GM12878 (cell line): ENCODE results near the gene KIF12. TPM values are rescaled to one million over a fixed set of nuclear protein-coding genes. Genes with fewer than 3 reads are reported as not detected.

ENCODE experiments used
- ATAC-seq: fragments of 200-7000 bp; cut with Tn5 transposase; 3 replicates; pipeline ENCODE4 v1.9.1; 2020; ENCODE audit warnings: mild to moderate bottlenecking, moderate library complexity
- BruUV-seq: library from RNA; stranded (reverse); fragments of 400-500 nt; replicated peaks from 2 replicates; lab custom pipeline; 2021; lab: Mats Ljungman, UMichigan
- CTCF ChIA-PET: fragments of 300-600 bp; sonication (Branson Sonifier 250); formaldehyde crosslinking; extraction: SDS; loops from one replicate; lab custom pipeline; 2021; ENCODE audit warnings: inconsistent platforms; lab: Yijun Ruan, JAX
- POLR2A ChIA-PET: fragments of 350-600 bp; formaldehyde crosslinking; extraction: SDS; loops from one replicate; lab custom pipeline; 2021; ENCODE audit warnings: inconsistent platforms; lab: Charles Lee
- RAD21 ChIA-PET: fragments of 300-600 bp; sonication (Branson Sonifier 250); formaldehyde crosslinking; loops from one replicate; lab custom pipeline; 2023; ENCODE audit warnings: antibody characterized with exemption; ENCODE audit not compliant: unreplicated experiment; lab: Charles Lee
- SMC1A ChIA-PET: fragments of 300-600 bp; sonication (Branson Sonifier 250); formaldehyde crosslinking; loops from one replicate; lab custom pipeline; 2023; ENCODE audit not compliant: unreplicated experiment, uncharacterized antibody; lab: Charles Lee
- DNase-seq: peaks from one replicate; pipeline ENCODE4 v3.0.0-alpha.2; 2011; ENCODE audit warnings: low read depth, low spot score
- FAIRE-seq: peaks from 3 replicates; lab custom pipeline; 2011; peaks lifted over from hg19 to GRCh38; lab: Jason Lieb, UNC
- H2AFZ ChIP-seq: 2 replicates; pipeline ENCODE4 v1.6.0; 2011; ENCODE audit warnings: low read depth, low read length, control low read depth; ENCODE audit not compliant: control insufficient read depth
- H3K27ac ChIP-seq: 2 replicates; pipeline ENCODE4 v1.5.1; 2011; ENCODE audit warnings: control low read depth; ENCODE audit not compliant: control insufficient read depth, insufficient read depth
- H3K27me3 ChIP-seq, 2 experiments: replicated peaks in 1 of 2; 2 replicates each; pipeline versions ENCODE4 v1.6.0 to v1.6.1; 2011; ENCODE audit warnings: low read length in 1 of 2; ENCODE audit not compliant: control insufficient read depth in 2 of 2, insufficient read depth in 2 of 2
- H3K36me3 ChIP-seq, 2 experiments: 2 replicates each; pipeline ENCODE4 v1.5.1; 2011; ENCODE audit warnings: low read length in 1 of 2; ENCODE audit not compliant: control insufficient read depth in 2 of 2, insufficient read depth in 2 of 2
- H3K4me1 ChIP-seq: 2 replicates; pipeline ENCODE4 v1.6.1; 2011; ENCODE audit warnings: mild to moderate bottlenecking, low read length, moderate library complexity, mixed read lengths; ENCODE audit not compliant: control insufficient read depth, insufficient read depth
- H3K4me2 ChIP-seq: 2 replicates; pipeline ENCODE4 v1.6.0; 2011; ENCODE audit warnings: control low read depth; ENCODE audit not compliant: control insufficient read depth, insufficient read depth
- H3K4me3 ChIP-seq: fragments of 200-600 bp; sonication (generic); 2 replicates; pipeline ENCODE4 v1.5.1; 2016
- H3K79me2 ChIP-seq: 2 replicates; pipeline ENCODE4 v1.6.0; 2011; ENCODE audit warnings: low read length; ENCODE audit not compliant: control insufficient read depth, insufficient read depth
- H3K9ac ChIP-seq: 2 replicates; pipeline ENCODE4 v1.8.0; 2011; ENCODE audit warnings: low read length, control low read depth, mixed read lengths; ENCODE audit not compliant: control insufficient read depth, insufficient read depth
- H3K9me3 ChIP-seq: replicated peaks from 3 replicates; pipeline ENCODE4 v1.5.1; 2011; ENCODE audit warnings: mild to moderate bottlenecking, low read length; ENCODE audit not compliant: control insufficient read depth, insufficient read depth
- H4K20me1 ChIP-seq: 2 replicates; pipeline ENCODE4 v1.6.0; 2011; ENCODE audit not compliant: control insufficient read depth, insufficient read depth
- ATF3 ChIP-seq: IDR thresholded peaks from 2 replicates; pipeline ENCODE4 v1.6.1; 2011; ENCODE audit warnings: low read depth, mild to moderate bottlenecking, low read length, moderate library complexity, borderline replicate concordance; ENCODE audit errors: extremely low read depth
- CHD1 ChIP-seq: IDR thresholded peaks from 2 replicates; pipeline ENCODE4 v1.6.1; 2012; ENCODE audit warnings: low read depth, low read length, improper control_type of control experiment
- HDAC2 ChIP-seq: fragments of 200-600 bp; sonication (generic); IDR thresholded peaks from 2 replicates; pipeline ENCODE4 v1.6.1; 2017
- IKZF1 ChIP-seq: fragments of 450-650 bp; conservative IDR thresholded peaks from 2 replicates; pipeline ENCODE4 v1.6.1; 2017; ENCODE audit warnings: antibody characterized with exemption, mild to moderate bottlenecking
- KAT2A ChIP-seq: conservative IDR thresholded peaks from 2 replicates; pipeline ENCODE4 v1.6.1; 2011; ENCODE audit warnings: low read depth, low read length; ENCODE audit not compliant: control insufficient read depth
- KLF5 ChIP-seq: fragments of 450-650 bp; IDR thresholded peaks from 2 replicates; pipeline ENCODE4 v1.6.1; 2014; ENCODE audit warnings: mild to moderate bottlenecking; ENCODE audit not compliant: partially characterized antibody
- NFYB ChIP-seq: IDR thresholded peaks from 2 replicates; pipeline ENCODE4 v1.6.1; 2011; ENCODE audit warnings: low read depth, mild to moderate bottlenecking, low read length, improper control_type of control experiment, moderate library complexity; ENCODE audit not compliant: insufficient read depth
- NR2C1 ChIP-seq: fragments of 450-650 bp; IDR thresholded peaks from 2 replicates; pipeline ENCODE4 v1.6.1; 2017; ENCODE audit warnings: antibody characterized with exemption, mild to moderate bottlenecking, moderate library complexity
- NR2F1 ChIP-seq: fragments of 450-650 bp; conservative IDR thresholded peaks from 2 replicates; pipeline ENCODE4 v1.6.1; 2017; ENCODE audit warnings: mild to moderate bottlenecking
- NRF1 ChIP-seq: conservative IDR thresholded peaks from 2 replicates; pipeline ENCODE4 v1.6.1; 2011; ENCODE audit warnings: mild to moderate bottlenecking, low read depth, low read length, improper control_type of control experiment
- POLR2AphosphoS5 ChIP-seq: IDR thresholded peaks from 2 replicates; pipeline ENCODE4 v1.6.1; 2011; ENCODE audit warnings: mild to moderate bottlenecking, low read length, inconsistent platforms
- RAD21 ChIP-seq: IDR thresholded peaks from 2 replicates; pipeline ENCODE4 v1.6.1; 2011; ENCODE audit warnings: mild to moderate bottlenecking, low read depth, low read length, moderate library complexity; ENCODE audit not compliant: insufficient read depth
- RB1 ChIP-seq: fragments of 450-650 bp; formaldehyde crosslinking; IDR thresholded peaks from 2 replicates; pipeline ENCODE4 v1.6.1; 2017; ENCODE audit warnings: mild to moderate bottlenecking, borderline replicate concordance
- RFX5 ChIP-seq: IDR thresholded peaks from 2 replicates; pipeline ENCODE4 v1.6.1; 2011; ENCODE audit warnings: low read depth, low read length, improper control_type of control experiment
- SRF ChIP-seq, 2 experiments: IDR thresholded peaks; 2 replicates each; pipeline ENCODE4 v1.6.1; 2011; ENCODE audit warnings: low read depth in 2 of 2, low read length in 2 of 2, mild to moderate bottlenecking in 1 of 2, moderate library complexity in 1 of 2
- SUPT20H ChIP-seq: IDR thresholded peaks from 2 replicates; pipeline ENCODE4 v1.6.1; 2011; ENCODE audit warnings: low read depth, mild to moderate bottlenecking, low read length, moderate library complexity, borderline replicate concordance; ENCODE audit not compliant: control insufficient read depth
- ZNF24 ChIP-seq: fragments of 450-650 bp; IDR thresholded peaks from 2 replicates; pipeline ENCODE4 v1.6.1; 2017; ENCODE audit warnings: antibody characterized with exemption, mild to moderate bottlenecking
- WGBS: methylation state at CpG from one replicate; pipeline ENCODE4 v1.1.6; 2016; ENCODE audit warnings: low lambda C conversion rate; ENCODE audit not compliant: insufficient replicate concordance, insufficient coverage; ENCODE audit errors: missing lambda C conversion rate; 5-methylcytosine and 5-hydroxymethylcytosine counted together
- in situ Hi-C: fragments of 300-500 bp; cut with MboI; formaldehyde crosslinking; loops from 9 replicates; pipeline ENCODE4 v1.14.3; 2018; ENCODE audit warnings: mixed read lengths
- intact Hi-C: fragments of 100-400 bp; cut with micrococcal nuclease; formaldehyde crosslinking; loops from one replicate; pipeline ENCODE4 v1.14.2; 2022; ENCODE audit not compliant: unreplicated experiment
- polyA plus RNA-seq, 11 experiments: library from polyadenylated mRNA; depleted of rRNA in 4 of 11; unstranded in 6 of 11; stranded (reverse) in 5 of 11; fragments of >200 nt; fragmentation: Nextera tagmentation in 4 of 11; fragmentation: Illumina TruSeq in 1 of 11; extraction: Ambion mirVana in 4 of 11; extraction: Trizol in 1 of 11; gene quantifications; 1 replicate in 1 of 11; 2 replicates in 10 of 11; pipeline versions ENCODE4 v1.2.1 to v1.2.3, GENCODE V29; 2011 to 2016; ENCODE audit warnings: inconsistent platforms in 2 of 11, missing spikeins in 2 of 11, low read depth in 1 of 11
- total RNA-seq, 4 experiments: library from RNA; depleted of rRNA in 3 of 4; stranded (reverse); fragments of >200 nt in 3 of 4; fragmentation: Illumina TruSeq in 1 of 4; extraction: Trizol in 1 of 4; gene quantifications; 2 replicates each; pipeline versions ENCODE4 v1.2.1 to v1.2.3, GENCODE V29; 2013 to 2021

KIF12 gene
- total and polyA plus RNA-seq, 10 of the 15 experiments (the other 5 are each of a cell fraction or from before 2014, with no cell fraction given) = not detected

GRCh38 chr9:114077162-114077837, 21.8 kb downstream of the KIF12 start:
- WGBS = 19% methylated on average over 7 of the region's 7 CpGs
- ChIA-PET RAD21 (no interaction called here), SMC1A (no interaction called here), CTCF (no interaction called here), POLR2A (no interaction called here)
- no peak overlapping the region for H3K4me3 ChIP-seq
- H3K4me1 ChIP-seq = no peaks in the 10 kb centered on the region
- H3K27me3 ChIP-seq = no peaks in the 10 kb centered on the region; a peak in 1 of 4 replicates
- no peaks in the 10 kb centered on the region for H4K20me1 ChIP-seq
- DNase-seq (no peak), ATAC-seq (no peak), FAIRE-seq (no peak)
- no peaks in the 10 kb centered on the region for H3K9me3 ChIP-seq
- H3K27ac ChIP-seq = no peak overlapping the region
- intact Hi-C loops (no loop called here), in situ Hi-C loops (loop anchor here (25.0 kb wide), 1 partner anchor 210 kb away; no protein-coding TSS in a partner anchor)
- TF ChIP-seq POLR2AphosphoS5 (no peak), CHD1 (no peak), HDAC2 (no peak)
- H3K36me3 ChIP-seq = no peaks in the 10 kb centered on the region
- no peaks in the 10 kb centered on the region for H3K79me2 ChIP-seq
- no peak overlapping the region for H3K9ac ChIP-seq
- no peak overlapping the region for H2AFZ ChIP-seq
- no TSS peak for BruUV-seq
- H3K4me2 ChIP-seq = no peak overlapping the region

GRCh38 chr9:114076237-114077161, 22.6 kb downstream of the KIF12 start:
- Histone ChIP-seq H3K4me3 (no peak overlapping the region), H3K4me2 (no peak overlapping the region), H4K20me1 (no peaks in the 10 kb centered on the region), H3K79me2 (no peaks in the 10 kb centered on the region), H3K9me3 (no peaks in the 10 kb centered on the region), H3K27me3 (no peaks in the 10 kb centered on the region; a peak in 1 of 4 replicates), H3K27ac (no peak overlapping the region), H3K4me1 (no peaks in the 10 kb centered on the region), H3K36me3 (no peaks in the 10 kb centered on the region), H3K9ac (no peak overlapping the region), H2AFZ (no peak overlapping the region)
- intact Hi-C loops (no loop called here), in situ Hi-C loops (loop anchor here (25.0 kb wide), 1 partner anchor 211 kb away; no protein-coding TSS in a partner anchor)
- ChIA-PET SMC1A (no interaction called here), CTCF (no interaction called here), RAD21 (no interaction called here), POLR2A (no interaction called here)
- FAIRE-seq (no peak), ATAC-seq (no peak), DNase-seq (no peak)
- BruUV-seq = no TSS peak
- 29% methylated on average over 13 of the region's 14 CpGs for WGBS
- no peak for TF ChIP-seq NFYB
- no peak for TF ChIP-seq IKZF1
- TF ChIP-seq KLF5 = no peak
- no peak for TF ChIP-seq ATF3
- TF ChIP-seq SRF (IDR thresholded peaks at IDR 0.05; ENCODE audit: low read depth in 2 of 2, low read length in 2 of 2) = no peak
- no peak for TF ChIP-seq KAT2A
- no peak for TF ChIP-seq RB1
- TF ChIP-seq RAD21 = no peak
- no peak for TF ChIP-seq NRF1
- TF ChIP-seq NR2F1 = no peak
- TF ChIP-seq SUPT20H = no peak
- TF ChIP-seq NR2C1 = no peak
- no peak for TF ChIP-seq RFX5
- TF ChIP-seq ZNF24 = no peak
